GM13976 (cell line): ENCODE measurements around the gene GM2A.
"Not testable (repeated sequence)": the region's sequence is repeated elsewhere in the genome, so short reads cannot be mapped to it uniquely, and the experiment has no call there.

Experiments
- DNase-seq: peaks from one replicate; pipeline ENCODE4 v3.0.0; 2012; ENCODE audit warnings: low spot score
- CTCF ChIP-seq: IDR thresholded peaks from 2 replicates; pipeline ENCODE4 v1.5.1; 2012; ENCODE audit warnings: borderline replicate concordance, mild to moderate bottlenecking; ENCODE audit not compliant: insufficient read depth; ENCODE audit errors: extremely low read depth, missing control alignments, control extremely low read depth
- in situ Hi-C: fragments of 300-500 bp; cut with MboI; formaldehyde crosslinking; loops from one replicate; pipeline ENCODE4 v1.12.0; 2022; ENCODE audit warnings: low sequenced_read_pairs, mixed read lengths, inconsistent platforms; ENCODE audit not compliant: unreplicated experiment

The GM2A gene

DNA sequence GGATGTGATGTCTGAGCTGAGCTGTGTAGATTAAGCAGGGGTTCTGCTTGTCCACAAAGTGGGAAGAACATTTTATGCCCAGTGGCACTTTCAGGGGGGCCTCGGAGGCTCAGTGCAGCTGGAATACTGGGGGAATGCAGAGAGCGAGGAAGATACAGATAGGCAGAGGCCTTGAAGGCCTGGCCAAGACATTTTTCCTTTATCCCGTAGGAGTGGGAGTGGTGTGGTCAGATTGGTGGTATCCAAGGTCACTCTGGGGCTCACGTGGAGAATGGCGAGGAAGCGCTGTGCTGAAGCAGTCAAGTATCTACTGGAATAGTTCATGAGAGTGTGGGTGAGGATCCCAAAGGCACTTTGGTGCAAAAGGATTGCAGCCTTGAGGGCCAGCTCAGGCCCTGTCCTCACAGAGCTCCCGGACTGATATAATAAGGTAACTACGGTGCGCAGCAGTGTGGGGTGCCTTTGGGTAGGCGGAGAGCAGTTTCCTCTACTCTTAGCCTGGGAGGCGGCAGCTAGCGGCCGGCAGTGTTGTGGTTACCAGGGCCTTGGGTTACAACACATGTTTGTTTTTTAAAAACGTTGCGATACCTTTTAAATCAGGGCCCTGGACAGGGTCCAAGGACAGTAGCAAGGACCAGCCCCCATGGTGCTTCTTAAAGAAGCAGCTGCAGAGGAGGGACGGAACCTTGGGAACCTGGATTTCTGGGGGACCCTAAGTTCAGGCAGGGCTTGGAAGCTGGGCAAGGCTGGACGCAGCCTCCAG, 18.3 kb upstream of the GM2A start:
- TF ChIP-seq CTCF: no peak
- in situ Hi-C loops: no loop called here

DNA sequence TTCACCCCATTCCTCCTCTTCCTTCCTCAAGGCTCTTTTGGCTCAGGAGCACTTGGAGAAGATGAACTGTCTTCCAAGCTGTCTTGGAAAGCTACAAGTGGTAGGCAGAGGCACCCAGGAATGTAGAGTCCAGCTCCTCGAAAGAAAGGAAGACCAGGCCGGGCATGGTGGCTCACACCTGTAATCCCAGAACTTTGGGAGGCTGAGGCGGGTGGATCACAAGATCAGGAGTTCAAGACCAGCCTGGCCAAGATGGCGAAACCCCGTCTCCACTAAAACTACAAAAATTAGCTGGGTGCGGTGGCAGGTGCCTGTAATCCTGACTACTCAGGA, 17.8 kb upstream of the GM2A start:
- DNase-seq, in situ Hi-C loops: not testable (repeated sequence)

More for the DNA sequence above, 18.3 kb upstream of the GM2A start:
- DNase-seq: peak; percentile 84

DNA sequence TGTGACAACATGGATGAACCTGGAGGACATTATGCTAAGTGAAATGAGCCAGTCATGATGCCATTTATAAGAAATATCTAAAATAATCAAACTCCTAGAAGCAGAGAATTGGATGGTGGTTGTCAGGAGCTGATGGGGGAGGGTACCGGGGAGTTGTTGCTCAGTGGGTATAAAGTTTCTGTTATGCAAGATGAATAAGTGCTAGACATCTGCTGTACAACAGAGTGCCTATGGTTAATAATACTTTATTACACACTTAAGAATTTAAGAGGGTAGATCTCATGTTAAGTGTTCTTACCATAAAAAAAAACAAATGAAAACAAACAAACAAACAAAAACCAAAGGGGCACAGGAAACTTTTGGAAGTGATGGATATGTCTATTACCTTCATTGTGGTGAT, 16.1 kb upstream of the GM2A start:
- in situ Hi-C loops: no loop called here

DNA sequence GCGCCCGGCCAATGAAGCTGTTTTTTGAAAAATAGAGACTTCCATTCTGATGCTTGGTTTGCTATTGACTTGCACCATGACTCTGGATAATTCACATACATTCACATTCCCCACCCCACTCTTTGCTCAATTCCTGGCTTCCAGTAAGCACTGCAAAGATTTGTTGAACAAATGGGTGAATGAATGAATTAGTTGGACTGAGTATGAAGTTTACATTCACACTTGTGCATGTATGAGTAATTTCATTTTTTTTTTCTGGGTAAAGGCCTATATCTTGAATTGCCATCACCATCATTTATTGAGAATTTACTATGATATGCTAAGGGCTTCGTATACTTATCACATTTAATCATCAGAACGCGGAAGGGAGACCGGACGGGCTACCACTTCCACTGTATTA, 15.3 kb upstream of the GM2A start:
- in situ Hi-C loops: no loop called here
- no peak for TF ChIP-seq CTCF
- no peak for DNase-seq

More for the DNA sequence above, 16.1 kb upstream of the GM2A start:
- no peak for DNase-seq
- no peak for TF ChIP-seq CTCF

DNA sequence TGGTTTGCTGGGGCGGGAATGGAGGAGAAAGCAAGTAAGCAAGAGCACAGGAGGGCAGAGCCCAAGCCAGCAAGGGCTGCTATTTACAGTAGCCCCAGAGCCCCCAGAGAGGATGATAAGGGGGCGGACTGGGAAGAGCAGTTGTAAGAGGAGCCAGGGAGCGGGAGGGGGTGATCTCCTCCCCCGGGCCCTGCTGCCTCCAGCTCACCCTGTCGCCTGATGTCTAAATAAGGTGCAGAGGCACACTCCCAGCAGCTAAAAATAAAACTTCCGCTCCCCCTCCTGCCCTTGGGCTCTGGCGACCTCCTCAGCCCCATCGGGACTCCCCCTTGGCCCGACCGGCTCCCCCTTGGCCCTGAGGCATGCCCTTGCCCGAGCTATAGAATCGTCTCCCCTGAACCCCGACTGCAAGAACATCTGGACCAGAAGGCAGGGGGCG, 14.7 kb upstream of the GM2A start:
- in situ Hi-C loops: no loop called here
- peak; percentile 72 for DNase-seq

DNA sequence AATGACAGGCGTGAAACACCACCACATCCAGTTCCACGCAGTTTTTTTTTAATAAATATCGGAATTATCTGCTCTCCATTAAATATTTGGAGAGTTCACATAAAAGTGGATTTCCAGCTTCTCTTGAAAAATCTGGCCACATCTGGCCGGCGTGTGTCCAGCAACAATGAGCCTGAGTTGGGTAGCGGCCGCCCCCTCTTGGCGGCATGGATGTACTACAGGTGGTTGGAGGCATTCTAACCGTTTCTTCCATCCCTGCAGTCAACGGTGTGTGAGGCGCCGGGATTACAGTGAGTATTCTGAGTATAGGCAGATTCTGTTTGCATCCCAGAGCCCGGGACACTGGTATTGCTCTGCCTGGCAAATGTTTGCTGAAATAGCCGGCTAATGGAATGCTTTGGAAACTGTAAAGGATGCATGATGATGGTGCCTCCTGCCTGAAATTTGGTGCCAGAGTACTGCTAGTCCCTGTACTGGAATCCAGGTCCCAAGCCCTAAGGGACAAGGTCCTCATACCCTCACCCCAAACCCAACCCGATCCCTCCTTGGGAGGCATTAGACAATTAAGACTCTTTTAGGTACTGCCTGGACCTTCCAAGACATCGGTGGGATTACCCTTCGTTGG, 13.6 kb upstream of the GM2A start:
- peak; percentile 64 for DNase-seq
- TF ChIP-seq CTCF: peak; percentile 91
- in situ Hi-C loops: no loop called here

More for the DNA sequence above, 14.7 kb upstream of the GM2A start:
- TF ChIP-seq CTCF: peak; percentile 22

- in situ Hi-C loops, DNase-seq: not testable (repeated sequence)
These were observed 12.6 kb upstream of the GM2A start for GRCh38 chr5:151240268-151240835.
